IPS-11a (cell line): Measurements from ENCODE around the gene POLD2.
"Not testable (repeated sequence)": the region's sequence is repeated elsewhere in the genome, so short reads cannot be mapped to it uniquely, and the experiment has no call there.

ENCODE experiments used
- H3K4me3 ChIP-seq: one replicate; pipeline ENCODE4 v1.5.1; 2013; ENCODE audit warnings: low read depth, low read length, control low read depth

POLD2 gene

GRCh38 chr7:44123190-44124003, at the start of gene POLD2:
TSS of gene POLD2 (minus strand) at chr7:44123548. CDS start at chr7:44122053, 1,495 bp downstream.
- peak within 1 kb of the TSS; percentile 86 for H3K4me3 ChIP-seq

- H3K4me3 ChIP-seq = no peak overlapping the region
Observed at GRCh38 chr7:44172803-44173424, 49.6 kb upstream of the POLD2 start.

- no peak overlapping the region for H3K4me3 ChIP-seq
Observed at GRCh38 chr7:44172352-44172751, 49.0 kb upstream of the POLD2 start.

- H3K4me3 ChIP-seq = not testable (repeated sequence)
Observed at GRCh38 chr7:44171901-44172300, 48.6 kb upstream of the POLD2 start.

GRCh38 chr7:44167920-44168319, 44.6 kb upstream of the POLD2 start:
- no peak overlapping the region for H3K4me3 ChIP-seq

- H3K4me3 ChIP-seq = no peak overlapping the region
Observed at GRCh38 chr7:44163591-44163990, 40.2 kb upstream of the POLD2 start.

GRCh38 chr7:44162785-44163395, 39.5 kb upstream of the POLD2 start:
- H3K4me3 ChIP-seq = no peak overlapping the region

- H3K4me3 ChIP-seq = no peak overlapping the region
Observed at GRCh38 chr7:44162179-44162578, 38.8 kb upstream of the POLD2 start.

- no peak overlapping the region for H3K4me3 ChIP-seq
Observed at GRCh38 chr7:44161371-44161770, 38.0 kb upstream of the POLD2 start.

GRCh38 chr7:44159824-44160630, 36.7 kb upstream of the POLD2 start:
- no peak overlapping the region for H3K4me3 ChIP-seq

- no peak overlapping the region for H3K4me3 ChIP-seq
Observed at GRCh38 chr7:44158873-44159631, 35.7 kb upstream of the POLD2 start.

- no peak overlapping the region for H3K4me3 ChIP-seq
Observed at GRCh38 chr7:44158096-44158872, 34.9 kb upstream of the POLD2 start.

- H3K4me3 ChIP-seq = no peak overlapping the region
Observed at GRCh38 chr7:44157116-44158080, 34.0 kb upstream of the POLD2 start.

- no peak overlapping the region for H3K4me3 ChIP-seq
Observed at GRCh38 chr7:44156453-44157010, 33.2 kb upstream of the POLD2 start.

- no peak overlapping the region for H3K4me3 ChIP-seq
Observed at GRCh38 chr7:44155191-44156185, 32.1 kb upstream of the POLD2 start.

- H3K4me3 ChIP-seq = no peak overlapping the region
Observed at GRCh38 chr7:44154703-44155102, 31.4 kb upstream of the POLD2 start.

- H3K4me3 ChIP-seq = no peak overlapping the region
Observed at GRCh38 chr7:44153948-44154335, 30.6 kb upstream of the POLD2 start.
